ENCODE results near the gene ZNF575.

ZNF575 gene, protein sequence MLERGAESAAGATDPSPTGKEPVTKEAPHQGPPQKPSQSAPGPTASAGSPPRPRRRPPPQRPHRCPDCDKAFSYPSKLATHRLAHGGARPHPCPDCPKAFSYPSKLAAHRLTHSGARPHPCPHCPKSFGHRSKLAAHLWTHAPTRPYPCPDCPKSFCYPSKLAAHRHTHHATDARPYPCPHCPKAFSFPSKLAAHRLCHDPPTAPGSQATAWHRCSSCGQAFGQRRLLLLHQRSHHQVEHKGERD
- total RNA-seq, result 0.14 to 0.96 (median 0.92) reads per million in 3 experiments

DNA sequence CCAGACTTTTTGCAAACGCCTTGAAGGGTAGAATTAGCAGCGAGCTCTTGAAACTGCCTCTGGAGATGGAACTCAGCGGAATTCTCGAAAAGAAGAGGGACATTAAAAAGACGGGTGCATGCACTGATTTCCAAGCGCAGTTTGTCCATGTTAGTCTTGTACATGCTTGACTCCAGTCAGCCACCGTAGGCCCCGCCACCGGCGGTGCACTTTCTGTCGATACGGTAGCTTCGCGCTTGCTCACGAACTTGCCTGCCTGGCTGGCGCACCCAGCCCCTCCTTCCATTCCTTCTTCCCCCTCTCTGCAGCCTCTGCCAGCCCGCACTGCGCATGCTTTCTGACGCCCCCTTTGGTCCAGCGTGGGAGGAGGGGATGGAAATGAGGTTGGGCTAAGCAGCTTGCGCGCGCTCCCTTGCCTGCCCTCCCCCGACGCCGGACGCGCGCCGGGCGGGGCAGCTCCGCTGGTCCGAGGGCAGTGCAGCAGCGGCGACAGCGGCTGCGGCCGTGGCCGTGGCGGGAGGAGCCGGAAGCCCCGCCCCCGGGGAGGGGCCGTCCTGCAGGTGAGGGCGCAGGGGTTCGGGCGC, at the start of gene ZNF575:
ZNF575 (plus strand) TSS at position 227 of the 584 bp plus-strand sequence. CDS start 1,235 bp downstream, outside the sequence.
- DNase-seq, result peak; percentile 83

DNA sequence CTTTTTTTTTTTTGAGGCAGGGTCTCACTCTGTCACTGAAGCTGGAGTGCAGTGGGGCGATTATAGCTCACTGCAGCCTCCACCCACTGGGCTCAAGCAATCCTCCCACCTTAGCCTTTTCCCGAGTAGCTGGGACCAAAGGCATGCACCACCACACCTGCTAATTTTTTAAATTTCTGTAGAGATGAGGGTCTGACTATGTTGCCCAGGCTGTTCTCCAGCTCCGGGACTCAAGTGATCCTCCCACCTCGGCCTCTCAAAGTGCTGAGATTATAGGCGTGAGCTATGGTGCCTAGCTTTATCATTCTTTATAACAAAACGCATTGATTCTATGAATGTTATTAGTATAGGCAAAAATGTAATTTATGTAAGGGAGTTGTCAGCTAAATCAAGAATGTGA, 49.7 kb upstream of the ZNF575 start:
- no peak for DNase-seq

DNA sequence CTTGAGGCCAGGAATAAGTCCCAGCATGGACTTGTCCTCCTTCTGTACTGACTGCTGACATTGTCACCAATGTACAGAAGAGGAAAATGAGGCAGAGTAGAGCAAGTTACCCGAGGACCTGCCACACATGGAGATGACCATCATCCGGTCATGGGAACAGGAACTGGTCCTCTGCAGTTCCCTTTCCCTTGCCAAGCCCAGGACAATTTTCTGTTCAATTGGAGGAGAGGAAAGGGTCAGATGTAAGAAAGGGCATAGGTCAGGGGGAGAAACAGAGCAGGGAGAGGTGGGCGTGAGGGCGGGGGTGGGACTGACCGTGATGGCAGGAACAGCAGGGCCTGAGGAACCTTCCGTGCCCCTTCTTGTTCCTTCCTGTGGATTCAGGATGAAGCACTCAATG, 47.0 kb upstream of the ZNF575 start:
- DNase-seq, result no peak

DNA sequence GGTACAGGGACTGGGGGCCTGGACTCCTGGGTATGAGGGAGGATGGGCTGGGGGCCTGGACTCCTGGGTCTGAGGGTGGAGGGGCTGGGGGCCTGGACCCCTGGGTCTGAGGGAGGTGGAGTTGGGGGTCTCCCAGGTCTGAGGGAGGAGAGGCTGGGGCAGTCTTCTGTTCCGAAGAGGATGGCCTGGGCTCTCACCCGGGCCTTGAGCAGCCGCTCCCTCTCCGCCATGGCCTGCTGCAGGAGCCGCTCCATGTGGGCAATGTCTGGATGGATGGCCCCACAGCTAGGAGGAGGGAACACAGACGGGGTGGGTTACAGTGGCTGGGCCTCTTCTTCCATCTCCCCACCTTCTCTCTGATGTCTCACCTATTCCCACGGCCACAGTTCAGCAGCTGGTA, 46.6 kb upstream of the ZNF575 start:
- DNase-seq, result no peak

DNA sequence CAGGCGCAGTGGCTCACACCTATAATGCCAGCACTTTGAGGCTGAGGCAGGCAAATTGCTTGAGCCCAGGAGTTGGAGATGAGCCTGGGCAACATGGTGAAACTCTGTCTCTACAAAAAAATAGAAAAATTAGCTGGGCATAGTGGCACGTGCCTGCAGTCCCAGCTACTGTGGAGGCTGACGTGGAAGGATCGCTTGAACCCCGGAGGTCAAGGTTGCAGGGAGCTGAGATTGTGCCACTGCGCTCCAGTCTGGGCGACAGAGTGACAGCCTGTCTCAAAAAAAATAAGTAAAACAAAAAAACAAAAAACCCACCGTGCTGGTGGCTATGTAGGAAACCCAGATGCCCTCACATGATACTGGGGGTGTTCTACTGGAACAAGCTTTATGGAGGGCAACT, 44.8 kb upstream of the ZNF575 start:
- no peak for DNase-seq

DNA sequence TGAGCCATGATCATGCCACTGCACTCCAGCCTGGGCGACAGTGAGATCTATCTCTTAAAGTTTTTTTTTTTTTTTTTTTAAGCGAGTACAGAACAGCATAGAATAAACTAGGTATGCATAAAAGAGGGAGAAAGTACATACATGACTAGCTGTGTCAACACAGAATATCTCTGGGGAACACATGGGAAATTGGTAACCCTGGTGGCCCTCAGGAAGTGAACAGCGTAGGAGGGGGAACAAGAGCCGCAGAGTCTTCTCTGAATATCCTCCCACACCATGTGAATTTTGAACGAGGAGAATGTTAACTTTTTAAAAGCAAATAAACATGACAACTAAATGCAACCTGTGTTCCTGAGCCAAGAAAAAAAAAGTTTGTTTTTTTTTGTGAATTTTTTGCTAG, 43.7 kb upstream of the ZNF575 start:
- no peak for DNase-seq

DNA sequence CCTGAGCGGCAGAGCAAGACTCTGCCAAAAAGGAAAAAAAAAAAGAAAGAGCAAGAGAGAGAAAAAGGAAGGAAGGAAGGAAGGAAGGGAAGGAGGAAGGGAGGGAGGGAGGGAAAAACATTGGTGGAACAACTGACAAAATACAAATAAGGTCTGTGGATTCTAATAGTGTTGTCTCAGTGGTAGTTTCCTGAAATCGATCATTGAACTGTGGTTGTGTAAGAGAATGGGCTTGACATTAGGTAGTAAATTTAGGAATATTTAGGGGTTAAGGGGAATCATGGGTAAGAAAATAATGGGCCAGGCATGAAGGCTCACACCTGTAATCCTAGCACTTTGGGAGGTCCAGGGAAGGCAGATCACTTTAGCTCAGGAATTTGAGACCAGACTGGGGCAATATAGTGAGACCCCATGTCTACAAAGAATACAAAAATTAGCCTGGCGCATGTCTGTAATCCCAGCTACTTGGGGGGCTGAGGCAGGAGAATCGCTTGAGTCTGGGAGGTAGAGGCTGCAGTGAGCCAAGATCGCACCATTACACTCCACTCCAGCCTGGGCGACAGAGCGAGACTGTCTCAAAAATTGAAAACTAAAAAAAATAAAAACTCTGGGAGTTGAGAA, 42.9 kb upstream of the ZNF575 start:
- DNase-seq, result no peak

DNA sequence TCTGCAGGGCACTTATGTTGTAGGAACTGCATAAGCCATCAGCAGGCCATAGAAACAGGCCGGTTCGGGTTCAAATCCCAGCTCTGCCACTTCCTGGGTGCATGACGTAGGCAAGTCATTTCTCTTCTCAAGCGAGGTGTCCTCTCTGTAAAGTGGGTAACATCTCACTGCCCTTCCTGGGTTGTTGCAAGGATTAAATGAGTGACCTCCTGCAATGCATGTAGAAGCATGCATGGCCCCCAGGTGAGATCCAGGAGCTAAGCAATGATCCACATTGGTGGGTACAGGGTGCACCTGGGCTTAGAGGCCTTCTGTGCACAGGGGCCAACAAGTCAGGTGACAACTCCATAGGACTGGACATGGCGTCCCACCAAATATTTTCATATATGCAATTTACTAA, 42.2 kb upstream of the ZNF575 start:
- DNase-seq, result no peak

DNA sequence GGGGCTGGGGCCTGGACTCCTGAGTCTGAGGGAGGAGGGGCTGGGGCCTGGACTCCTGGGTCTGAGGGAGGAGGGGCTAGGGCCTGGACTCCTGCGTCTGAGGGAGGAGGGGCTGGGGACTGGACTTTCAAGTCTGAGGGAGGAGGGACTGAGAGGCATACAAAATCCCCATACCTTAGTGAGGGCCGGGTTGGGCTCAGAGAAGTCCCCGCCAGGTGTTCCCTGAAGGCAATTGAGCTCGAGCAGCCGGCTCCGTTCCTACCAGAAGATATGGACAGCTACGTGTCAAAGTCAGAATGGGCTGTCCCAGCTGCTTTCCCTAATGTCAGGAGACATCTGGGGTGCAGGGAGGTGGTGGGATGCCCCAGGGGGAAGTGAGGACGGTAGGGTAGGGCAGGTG, 37.9 kb upstream of the ZNF575 start:
- no peak for DNase-seq

DNA sequence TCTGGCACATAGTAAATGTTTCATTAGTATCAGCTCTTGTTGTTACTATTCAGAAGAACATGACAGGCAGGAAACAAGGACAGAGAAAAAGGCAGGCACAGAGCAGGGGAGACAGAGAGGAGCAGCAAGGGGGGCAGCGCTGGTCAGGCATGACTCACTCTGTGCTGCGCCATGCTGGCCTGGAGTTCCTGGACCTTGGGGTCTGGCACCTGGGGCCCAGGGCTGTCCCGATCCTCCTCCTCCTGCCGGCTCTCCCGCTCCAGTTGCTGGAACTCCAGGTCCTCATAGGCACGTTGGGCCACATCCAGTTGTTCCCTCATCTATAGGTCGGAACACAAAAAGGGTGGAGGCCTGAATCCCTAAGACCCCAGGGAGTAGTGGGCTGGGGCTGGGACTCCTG, 36.0 kb upstream of the ZNF575 start:
- DNase-seq, result no peak

DNA sequence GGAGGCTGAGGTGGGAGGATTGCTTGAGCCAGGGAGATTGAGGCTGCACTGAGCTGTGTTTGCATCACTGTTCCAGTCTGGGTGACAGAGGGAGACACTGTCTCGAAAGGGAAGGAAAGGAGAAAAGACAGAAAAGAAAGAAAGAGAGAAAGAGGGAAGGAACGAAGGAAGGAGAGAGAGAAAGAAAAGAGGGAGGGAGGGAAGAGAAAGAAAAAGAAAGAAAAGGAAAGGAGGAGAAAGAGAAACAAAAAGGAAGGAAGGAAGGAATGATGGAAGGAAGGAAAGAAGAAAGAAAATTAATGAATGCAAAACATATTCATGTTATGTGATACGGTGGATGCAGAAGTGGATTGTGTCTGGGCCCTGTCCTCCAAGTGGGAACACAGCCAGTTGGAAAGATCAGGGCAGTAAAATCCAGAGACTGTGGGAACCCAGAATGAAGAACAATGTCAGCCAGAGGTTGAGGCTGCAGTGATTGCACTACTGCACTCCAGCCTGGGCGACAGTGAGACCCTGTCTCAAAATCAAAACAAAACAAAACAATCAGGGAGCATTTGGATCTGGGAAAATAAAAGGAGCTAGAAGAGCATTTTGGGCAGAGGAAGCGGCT, 34.6 kb upstream of the ZNF575 start:
- no peak for DNase-seq

DNA sequence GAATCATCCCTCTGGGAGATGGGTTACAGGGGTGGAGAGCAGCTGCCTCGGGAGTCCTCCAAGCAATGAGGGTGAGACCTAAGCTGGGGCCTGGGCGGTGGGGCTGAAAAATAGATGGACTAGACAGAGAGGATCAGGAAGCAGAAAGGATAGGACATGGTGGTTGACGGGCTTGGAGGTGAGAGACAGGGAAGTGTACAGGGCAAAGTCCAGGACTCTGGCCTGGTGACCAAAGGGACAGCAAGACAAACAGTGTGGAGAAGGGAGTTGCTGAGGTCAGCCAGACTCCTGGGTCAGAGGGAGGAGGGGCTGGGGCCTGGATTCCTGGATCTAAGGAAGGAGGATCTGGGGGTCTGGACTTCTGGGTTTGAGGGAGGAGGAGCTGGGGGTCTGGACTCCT, 33.9 kb upstream of the ZNF575 start:
- no peak for DNase-seq

DNA sequence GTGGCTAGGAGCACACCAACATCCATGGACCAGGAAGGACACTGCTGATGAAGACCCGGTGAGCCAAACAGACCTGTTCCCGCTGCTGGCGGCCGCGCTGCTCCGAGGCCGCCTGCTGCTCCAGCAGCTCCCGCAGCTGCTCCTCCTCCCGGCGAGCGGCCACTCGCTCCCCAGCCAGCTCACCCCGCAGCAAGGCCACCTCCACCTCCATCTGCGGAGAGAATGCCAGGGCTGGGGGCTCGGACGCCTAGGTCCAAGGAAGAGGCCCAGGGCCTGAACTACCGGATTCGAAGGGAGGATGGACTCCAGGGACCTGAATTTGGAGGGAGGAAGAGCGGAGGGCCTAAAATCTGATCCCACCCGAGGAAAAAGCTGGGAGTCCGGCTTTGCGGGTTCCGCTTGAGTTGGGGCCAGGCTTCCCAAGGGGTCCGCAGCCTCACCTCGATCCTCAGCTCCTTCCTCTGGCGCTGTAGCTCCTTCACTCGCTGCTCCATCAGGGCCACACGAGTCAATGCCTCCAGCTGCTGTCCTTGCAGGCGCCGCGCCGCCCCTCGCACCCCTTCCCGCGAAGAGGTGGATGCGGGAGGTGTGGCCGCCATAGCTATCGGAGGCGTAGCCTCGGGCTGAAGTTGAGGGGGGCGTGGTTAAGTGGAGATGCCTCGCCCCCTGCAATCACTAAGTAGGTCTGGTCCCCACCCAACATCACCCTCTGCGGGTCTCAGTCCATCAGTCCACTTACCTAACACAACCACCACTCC, 31.1 kb upstream of the ZNF575 start:
- DNase-seq, result no peak

DNA sequence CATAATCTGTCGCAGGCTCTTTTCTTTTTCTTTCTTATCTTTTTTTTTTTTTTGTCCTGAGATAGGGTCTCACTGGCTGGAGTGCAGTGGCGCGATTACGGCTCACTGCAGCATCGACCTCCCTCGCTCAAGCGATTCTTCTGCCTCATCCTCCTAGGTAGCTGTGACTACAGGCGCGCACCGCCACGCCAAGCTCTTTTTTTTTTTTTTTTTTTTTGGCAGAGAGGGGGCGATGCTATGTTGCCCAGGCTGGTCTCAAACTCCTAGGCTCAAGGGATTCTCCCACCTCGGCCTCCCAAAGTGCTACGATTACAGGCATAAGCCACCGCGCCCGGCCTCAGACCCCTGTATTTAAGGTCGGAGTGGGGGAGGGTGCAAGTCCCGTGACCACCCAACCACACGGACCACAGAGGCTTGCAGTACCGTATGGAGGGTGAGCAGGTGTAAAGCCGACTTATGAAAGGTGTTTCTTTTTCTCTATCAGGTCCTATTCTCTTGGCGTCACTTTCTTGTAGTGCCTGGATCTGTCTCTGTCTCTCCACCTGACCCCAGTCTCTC, 30.5 kb upstream of the ZNF575 start:
- no peak for DNase-seq

DNA sequence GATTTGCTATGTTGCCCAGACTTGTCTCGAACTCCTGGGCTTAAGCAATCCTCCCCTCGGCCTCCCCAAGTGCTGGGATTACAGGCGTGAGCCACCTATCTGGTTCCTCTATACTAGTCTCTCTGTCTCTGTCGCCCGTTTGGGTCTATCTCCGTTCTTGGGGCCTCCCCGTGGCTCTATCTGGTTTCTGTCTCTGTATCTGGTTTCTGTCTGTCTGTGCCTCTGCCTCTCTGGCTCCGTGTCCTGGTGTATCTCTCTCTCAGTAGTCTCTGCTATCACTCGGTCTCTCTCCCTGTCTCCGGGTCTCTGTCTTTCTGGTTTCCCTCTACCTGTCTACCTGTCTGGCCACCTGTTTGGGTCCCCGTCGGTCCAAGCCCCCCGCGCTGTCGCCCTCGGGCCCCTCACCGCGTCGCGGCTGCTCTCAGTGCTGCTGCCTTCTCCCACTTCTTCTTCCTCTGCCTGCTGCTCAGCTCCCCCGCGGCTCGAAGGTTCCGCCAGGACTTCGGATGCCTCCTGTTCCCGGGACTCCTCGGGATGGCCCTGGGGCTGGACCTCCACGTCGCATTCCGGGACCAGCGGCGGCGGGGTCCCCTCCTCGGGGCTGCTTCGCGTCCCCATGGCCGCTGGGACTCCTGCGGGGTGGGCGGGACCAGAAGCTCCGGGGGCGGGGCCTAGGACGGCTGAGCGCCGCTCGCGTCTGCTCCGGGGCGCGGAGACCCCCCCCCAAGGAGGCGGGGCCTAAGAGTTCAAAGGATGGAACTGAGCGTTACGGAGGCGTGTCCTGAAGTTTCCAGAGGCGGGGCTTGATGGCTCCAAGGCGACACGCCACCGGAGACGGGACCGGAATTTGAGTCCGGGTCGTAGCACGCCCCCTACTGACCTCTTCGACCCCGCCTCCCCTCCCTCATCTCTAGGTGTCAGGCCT, 29.2 kb upstream of the ZNF575 start:
- peak; percentile 96 for DNase-seq

DNA sequence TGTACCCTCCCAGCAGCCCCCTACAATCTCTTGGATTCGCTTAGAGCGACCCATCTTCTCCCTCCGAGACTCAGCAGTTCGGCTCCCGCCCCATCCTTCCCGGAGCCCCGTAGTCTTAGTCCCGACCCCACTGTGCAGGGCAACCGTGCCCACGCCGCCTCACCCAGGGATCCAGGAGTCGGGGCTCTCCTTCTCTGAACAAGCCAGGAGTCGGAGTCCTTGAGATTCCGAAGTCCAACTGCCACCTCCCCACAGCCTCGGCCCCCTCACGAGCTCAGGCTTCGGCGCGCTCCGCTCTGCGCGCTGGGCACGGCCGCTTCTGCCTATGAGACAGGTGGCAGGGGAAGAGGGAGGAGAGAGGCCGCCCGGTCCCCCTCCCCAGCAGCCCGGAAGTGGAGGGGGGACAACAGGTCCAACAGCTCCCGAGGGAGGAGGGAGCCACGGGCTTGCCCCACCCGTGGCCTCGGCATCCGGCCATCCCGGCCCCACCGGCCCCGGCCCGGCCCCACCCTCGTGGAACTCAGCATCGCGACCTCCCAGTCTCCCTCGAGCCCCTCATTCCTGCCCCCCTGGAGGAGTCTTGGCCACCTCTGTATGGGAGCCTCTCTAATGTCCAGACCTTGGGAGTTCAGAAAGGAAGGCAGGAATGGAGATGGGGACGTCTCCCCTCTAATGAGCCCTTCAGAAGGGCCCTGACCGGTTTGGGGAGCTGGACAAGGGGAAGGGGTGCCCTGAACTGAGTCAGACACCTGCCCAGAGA, 28.4 kb upstream of the ZNF575 start, which contains the start of gene PHLDB3:
PHLDB3 (minus strand) TSS at position 321 of the 760 bp plus-strand sequence. CDS start 628 bp downstream, outside the sequence.
- no peak for DNase-seq

DNA sequence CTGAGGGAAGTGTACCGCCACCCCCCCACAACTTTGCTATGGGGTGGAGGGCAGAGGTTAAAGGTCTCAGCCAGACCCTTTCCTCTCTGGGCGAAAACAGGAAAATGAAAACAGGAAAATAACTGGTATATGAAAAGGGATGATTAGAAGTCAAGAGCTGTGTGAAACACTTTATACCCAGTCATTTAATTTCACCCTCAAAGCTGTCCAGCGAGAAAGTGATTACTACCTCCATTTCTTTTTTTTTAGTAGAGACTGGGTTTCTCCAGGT, 27.9 kb upstream of the ZNF575 start:
- DNase-seq, result no peak

DNA sequence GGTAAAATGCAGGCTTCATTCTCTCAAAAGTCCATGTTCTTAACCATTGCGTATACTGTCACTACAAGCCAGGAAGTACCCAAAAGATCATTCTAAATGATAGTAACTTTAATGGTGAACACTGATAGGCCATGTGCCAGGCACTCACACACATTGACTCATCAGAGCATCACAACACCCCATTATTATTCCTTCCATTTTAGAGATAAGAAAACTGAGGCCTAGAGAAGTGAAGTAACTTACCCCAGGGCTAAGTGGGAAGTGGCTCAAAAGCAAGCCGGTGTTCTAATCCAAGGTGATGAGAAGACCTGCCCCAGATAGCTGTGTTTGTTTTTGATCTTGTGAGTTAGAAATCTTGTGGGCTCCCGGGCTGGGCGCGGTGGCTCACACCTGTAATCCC, 27.0 kb upstream of the ZNF575 start:
- DNase-seq, result no peak

DNA sequence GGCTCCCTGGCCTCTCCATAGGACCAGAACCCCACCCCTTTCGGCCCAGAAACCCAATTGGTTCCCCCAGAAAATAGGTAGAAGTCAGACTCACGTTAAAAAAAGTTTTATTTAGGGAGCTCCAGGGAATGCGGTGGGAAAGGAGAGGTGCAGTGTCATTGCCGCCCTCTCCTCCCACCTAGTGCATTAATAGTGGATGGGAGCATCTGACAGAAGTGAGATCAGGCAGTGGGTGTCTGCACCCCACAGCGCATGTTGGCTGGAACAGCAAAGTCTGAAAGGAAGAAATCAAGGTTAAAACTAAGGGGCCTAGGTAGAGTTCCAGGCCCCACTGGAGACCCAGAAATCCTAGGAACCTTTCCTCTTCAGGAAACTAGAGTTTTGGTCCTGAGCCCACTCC, 26.4 kb upstream of the ZNF575 start:
- DNase-seq, result no peak

DNA sequence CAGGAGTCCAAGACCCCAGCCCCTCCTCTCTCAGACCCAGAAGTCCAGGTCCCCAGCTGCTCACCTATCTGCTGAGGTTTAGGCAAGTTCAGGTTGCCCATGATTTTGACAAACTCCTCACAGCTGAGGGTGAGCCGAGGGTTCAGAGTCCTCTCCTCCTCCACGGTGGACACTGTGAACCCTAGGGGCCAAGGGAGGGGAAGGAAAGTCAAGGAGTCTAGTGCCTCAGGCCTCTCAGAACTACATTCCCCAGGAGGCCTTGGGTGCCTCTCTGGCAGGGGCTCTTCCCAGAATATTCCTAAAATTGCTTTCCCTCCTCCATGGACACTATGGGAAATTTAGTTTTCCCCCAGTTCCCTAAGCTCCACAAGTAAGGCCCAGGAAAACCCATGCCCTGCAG, 25.1 kb upstream of the ZNF575 start:
- DNase-seq, result no peak

DNA sequence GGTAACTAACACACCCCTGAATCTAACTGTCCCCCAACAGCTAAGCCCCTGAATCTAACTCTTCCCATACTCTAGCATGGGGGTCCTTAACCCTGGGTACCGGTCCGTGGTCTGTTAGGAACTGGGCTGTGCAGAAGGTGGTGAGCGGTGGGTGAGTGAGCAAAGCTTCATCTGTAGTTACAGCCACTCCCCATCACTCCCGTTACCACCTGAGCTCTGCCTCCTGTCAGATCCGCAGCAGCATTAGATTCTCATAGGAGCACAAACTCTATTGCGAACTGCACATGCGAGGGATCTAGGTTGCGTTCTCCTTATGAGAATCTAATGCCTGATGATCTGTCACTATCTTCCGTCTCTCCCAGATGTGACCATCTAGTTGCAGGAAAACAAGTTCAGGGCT, 22.3 kb upstream of the ZNF575 start:
- DNase-seq, result no peak

Data from central memory CD4-positive, alpha-beta T cell (primary cell).